SU-DHL-6 (cell line): ENCODE data around the gene TSACC.

ENCODE experiments used
- H2AFZ ChIP-seq: fragments of 200-600 bp; sonication (generic); 2 replicates; pipeline ENCODE4 v1.6.1; 2014; ENCODE audit warnings: low read depth, mild to moderate bottlenecking, moderate library complexity, mixed read lengths, antibody characterized with exemption, low read length; ENCODE audit not compliant: severe bottlenecking
- H3F3A ChIP-seq: fragments of 200-600 bp; shearing (Covaris generic); 2 replicates; pipeline ENCODE4 v1.6.0; 2016; ENCODE audit warnings: antibody characterized with exemption, mild to moderate bottlenecking; ENCODE audit not compliant: insufficient read depth
- H3K27ac ChIP-seq: fragments of 200-600 bp; sonication (generic); 2 replicates; pipeline ENCODE4 v1.5.1; 2016; ENCODE audit warnings: low read depth, mild to moderate bottlenecking, low read length, moderate library complexity, mixed read lengths
- H3K27me3 ChIP-seq: fragments of 200-600 bp; sonication (generic), shearing (Covaris generic); 2 replicates; pipeline ENCODE4 v1.6.0; 2014; ENCODE audit warnings: mild to moderate bottlenecking, low read length
- H3K36me3 ChIP-seq: fragments of 200-600 bp; sonication (generic); 2 replicates; pipeline ENCODE4 v1.6.1; 2014; ENCODE audit warnings: mild to moderate bottlenecking, low read length, mixed read lengths
- H3K4me2 ChIP-seq: fragments of 300-600, 200-600 bp; shearing (Covaris generic), sonication (generic); 2 replicates; pipeline ENCODE4 v1.6.0; 2014; ENCODE audit warnings: low read length, low read depth, mild to moderate bottlenecking; ENCODE audit not compliant: poor library complexity, severe bottlenecking
- H3K4me3 ChIP-seq: fragments of 200-600 bp; sonication (generic); 2 replicates; pipeline ENCODE4 v1.5.1; 2014; ENCODE audit warnings: antibody characterized with exemption, low read length, mild to moderate bottlenecking, mixed read lengths; ENCODE audit not compliant: insufficient read depth, poor library complexity, severe bottlenecking
- H3K79me2 ChIP-seq: fragments of 200-600 bp; sonication (generic); 2 replicates; pipeline ENCODE4 v1.6.1; 2014; ENCODE audit warnings: mild to moderate bottlenecking, low read length, moderate library complexity; ENCODE audit not compliant: insufficient read depth
- H3K9ac ChIP-seq: fragments of 200-600 bp; sonication (generic); 2 replicates; pipeline ENCODE4 v1.7.0; 2014; ENCODE audit warnings: mild to moderate bottlenecking, low read length
- H3K9me2 ChIP-seq: fragments of 200-600 bp; sonication (generic); replicated peaks from 2 replicates; pipeline ENCODE4 v1.6.1; 2014; ENCODE audit warnings: low read length; ENCODE audit not compliant: insufficient read depth
- H3K9me3 ChIP-seq: fragments of 200-600 bp; sonication (generic); 2 replicates; pipeline ENCODE4 v1.6.1; 2014; ENCODE audit warnings: low read length, mixed read lengths; ENCODE audit not compliant: insufficient read depth
- H4K20me1 ChIP-seq: fragments of 200-600 bp; sonication (generic); 2 replicates; pipeline ENCODE4 v1.6.1; 2014; ENCODE audit warnings: low read depth, mild to moderate bottlenecking, antibody characterized with exemption, low read length, moderate library complexity, mixed read lengths
- EZH2phosphoT487 ChIP-seq: fragments of 200-600 bp; sonication (generic), shearing (Covaris generic); conservative IDR thresholded peaks from 2 replicates; pipeline ENCODE4 v1.6.1; 2018; ENCODE audit warnings: mild to moderate bottlenecking, antibody characterized with exemption, low read length, moderate library complexity, mixed read lengths
- TF ChIP-seq, protein P1 (sequence below): fragments of 200-600 bp; sonication (generic); IDR thresholded peaks from one replicate; pipeline ENCODE4 v1.5.1; 2017; ENCODE audit warnings: antibody characterized with exemption, mild to moderate bottlenecking, low read length, moderate library complexity; ENCODE audit not compliant: insufficient read depth, poor library complexity, severe bottlenecking

Gene TSACC

DNA sequence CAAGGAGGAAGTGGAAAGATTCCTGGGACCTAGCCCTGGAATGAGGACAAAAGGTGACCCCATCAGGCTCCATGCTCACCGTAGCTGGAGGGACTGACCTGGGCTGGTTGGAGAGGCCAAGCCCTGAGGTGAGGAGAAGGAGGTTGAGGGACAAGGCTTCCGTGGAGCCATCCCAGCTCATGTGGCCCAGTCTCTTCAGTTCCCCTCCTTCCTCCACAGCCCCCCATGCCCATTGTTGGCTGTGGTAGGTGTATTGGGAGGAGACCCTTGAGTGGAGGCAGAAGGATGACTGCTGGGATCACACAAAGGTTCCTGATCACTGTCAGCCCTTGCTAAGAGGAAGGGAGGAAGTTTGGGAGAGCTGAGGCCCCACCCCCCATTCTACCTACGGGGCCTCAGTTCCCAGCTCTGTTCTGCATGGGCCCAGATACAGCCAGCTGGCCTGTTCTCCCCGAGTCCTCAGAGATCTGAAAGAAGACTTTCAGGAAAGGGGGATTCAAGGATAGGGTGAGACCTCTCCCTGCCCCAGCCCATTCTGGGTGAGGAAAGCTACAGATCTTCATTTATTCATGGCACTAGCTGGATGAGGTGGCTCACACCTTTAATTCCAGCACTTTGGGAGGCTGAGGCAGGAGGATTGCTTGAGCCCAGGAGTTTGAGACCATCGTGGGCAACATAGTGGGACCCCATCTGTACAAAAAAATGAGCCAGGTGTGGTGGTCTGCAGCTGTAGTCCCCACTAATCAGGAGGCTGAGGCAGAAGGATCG lies 48.0 kb downstream of the TSACC start:
- Histone ChIP-seq H3K4me3 (no peak overlapping the region), H2AFZ (no peak overlapping the region), H3K36me3 (no peaks in the 10 kb centered on the region), H4K20me1 (no peaks in the 10 kb centered on the region), H3K9me2 (no peaks in the 10 kb centered on the region), H3K27ac (no peak overlapping the region), H3K4me2 (no peak overlapping the region), H3K9me3 (no peaks in the 10 kb centered on the region), H3K27me3 (no peaks in the 10 kb centered on the region), H3F3A (no peaks in the 10 kb centered on the region), H3K9ac (no peak overlapping the region), H3K79me2 (no peaks in the 10 kb centered on the region)
- TF ChIP-seq EZH2phosphoT487: no peak
- TF ChIP-seq, protein P1, sequence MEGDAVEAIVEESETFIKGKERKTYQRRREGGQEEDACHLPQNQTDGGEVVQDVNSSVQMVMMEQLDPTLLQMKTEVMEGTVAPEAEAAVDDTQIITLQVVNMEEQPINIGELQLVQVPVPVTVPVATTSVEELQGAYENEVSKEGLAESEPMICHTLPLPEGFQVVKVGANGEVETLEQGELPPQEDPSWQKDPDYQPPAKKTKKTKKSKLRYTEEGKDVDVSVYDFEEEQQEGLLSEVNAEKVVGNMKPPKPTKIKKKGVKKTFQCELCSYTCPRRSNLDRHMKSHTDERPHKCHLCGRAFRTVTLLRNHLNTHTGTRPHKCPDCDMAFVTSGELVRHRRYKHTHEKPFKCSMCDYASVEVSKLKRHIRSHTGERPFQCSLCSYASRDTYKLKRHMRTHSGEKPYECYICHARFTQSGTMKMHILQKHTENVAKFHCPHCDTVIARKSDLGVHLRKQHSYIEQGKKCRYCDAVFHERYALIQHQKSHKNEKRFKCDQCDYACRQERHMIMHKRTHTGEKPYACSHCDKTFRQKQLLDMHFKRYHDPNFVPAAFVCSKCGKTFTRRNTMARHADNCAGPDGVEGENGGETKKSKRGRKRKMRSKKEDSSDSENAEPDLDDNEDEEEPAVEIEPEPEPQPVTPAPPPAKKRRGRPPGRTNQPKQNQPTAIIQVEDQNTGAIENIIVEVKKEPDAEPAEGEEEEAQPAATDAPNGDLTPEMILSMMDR: no peak

- H3K36me3 ChIP-seq: no peaks in the 10 kb centered on the region
- TF ChIP-seq EZH2phosphoT487: no peak
- TF ChIP-seq, protein P1: no peak
- H2AFZ ChIP-seq: no peak overlapping the region
- H3K9me2 ChIP-seq: no peaks in the 10 kb centered on the region
- no peaks in the 10 kb centered on the region for H4K20me1 ChIP-seq
- no peak overlapping the region for H3K27ac ChIP-seq
- no peaks in the 10 kb centered on the region for H3K27me3 ChIP-seq
- no peaks in the 10 kb centered on the region for H3F3A ChIP-seq
- H3K4me3 ChIP-seq: no peak overlapping the region
- no peaks in the 10 kb centered on the region for H3K79me2 ChIP-seq
- no peaks in the 10 kb centered on the region for H3K9me3 ChIP-seq
- no peak overlapping the region for H3K9ac ChIP-seq
- H3K4me2 ChIP-seq: no peak overlapping the region
These were observed 48.9 kb downstream of the TSACC start for GRCh38 chr1:156386949-156387869.

GRCh38 chr1:156387870-156388173 lies 49.5 kb downstream of the TSACC start:
- H3K9ac ChIP-seq: no peak overlapping the region
- H3K4me2 ChIP-seq: no peak overlapping the region
- H3K27ac ChIP-seq: no peak overlapping the region
- H2AFZ ChIP-seq: no peak overlapping the region
- H3F3A ChIP-seq: no peaks in the 10 kb centered on the region
- H3K36me3 ChIP-seq: no peaks in the 10 kb centered on the region
- no peaks in the 10 kb centered on the region for H3K9me3 ChIP-seq
- no peak overlapping the region for H3K4me3 ChIP-seq
- no peaks in the 10 kb centered on the region for H4K20me1 ChIP-seq
- H3K27me3 ChIP-seq: no peaks in the 10 kb centered on the region
- TF ChIP-seq EZH2phosphoT487: no peak
- TF ChIP-seq, protein P1: no peak
- H3K79me2 ChIP-seq: no peaks in the 10 kb centered on the region
- no peaks in the 10 kb centered on the region for H3K9me2 ChIP-seq
